Endothelial cell of hepatic sinusoid (primary cell): Measurements from ENCODE around the gene SLC43A2.
"Not testable (repeated sequence)": the region's sequence is repeated elsewhere in the genome, so short reads cannot be mapped to it uniquely, and the experiment has no call there.

Experiments used
- in situ Hi-C: cut with HindIII; loops from 2 replicates; pipeline ENCODE4 v1.10.0; 2017; ENCODE audit warnings: low sequenced_read_pairs

SLC43A2 gene

DNA sequence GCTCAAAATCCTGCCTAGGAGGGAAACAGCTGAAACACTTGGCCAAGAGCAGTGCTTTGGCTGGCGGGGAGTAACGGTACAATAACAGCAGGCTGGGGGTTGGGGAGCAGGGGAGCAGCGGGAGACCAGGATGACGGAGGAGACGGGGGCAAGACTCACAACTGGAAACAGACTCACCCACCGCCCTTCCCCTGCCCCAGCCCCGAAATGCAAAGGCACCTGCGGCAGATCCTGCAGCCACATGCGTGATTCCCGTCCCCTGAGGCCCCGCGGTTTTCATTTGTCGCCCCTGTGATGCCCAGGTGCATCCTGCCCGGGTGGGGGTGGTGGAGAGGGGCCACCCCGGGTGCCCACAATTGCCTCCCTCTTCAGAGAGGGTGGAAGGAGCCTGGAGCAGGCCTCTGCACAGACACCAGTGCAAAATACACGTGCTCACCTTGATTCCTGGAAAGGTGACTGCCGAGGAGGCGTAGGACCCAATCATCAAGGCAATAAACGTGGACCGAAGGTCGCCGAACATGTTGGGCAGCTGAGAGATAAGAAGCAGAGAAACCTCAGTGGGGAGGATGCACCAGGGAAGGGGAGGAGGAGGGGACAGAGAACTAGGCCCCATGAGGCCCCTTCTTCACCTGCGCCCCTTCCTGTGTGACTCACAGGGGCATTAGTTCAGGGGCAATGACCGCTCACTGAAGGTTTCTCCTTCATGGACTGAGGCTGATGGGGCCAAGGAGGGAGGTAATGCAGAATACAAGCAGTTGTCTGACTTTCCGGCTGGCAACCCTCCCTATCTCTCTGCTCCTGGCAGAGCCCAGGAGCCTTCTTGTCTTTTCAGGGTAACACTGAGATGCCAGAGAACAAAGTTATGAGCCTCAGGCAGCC lies 35.6 kb downstream of the SLC43A2 start:
- in situ Hi-C loops = no loop called here

GRCh38 chr17:1591474-1592090 lies 37.1 kb downstream of the SLC43A2 start:
- in situ Hi-C loops = no loop called here

DNA sequence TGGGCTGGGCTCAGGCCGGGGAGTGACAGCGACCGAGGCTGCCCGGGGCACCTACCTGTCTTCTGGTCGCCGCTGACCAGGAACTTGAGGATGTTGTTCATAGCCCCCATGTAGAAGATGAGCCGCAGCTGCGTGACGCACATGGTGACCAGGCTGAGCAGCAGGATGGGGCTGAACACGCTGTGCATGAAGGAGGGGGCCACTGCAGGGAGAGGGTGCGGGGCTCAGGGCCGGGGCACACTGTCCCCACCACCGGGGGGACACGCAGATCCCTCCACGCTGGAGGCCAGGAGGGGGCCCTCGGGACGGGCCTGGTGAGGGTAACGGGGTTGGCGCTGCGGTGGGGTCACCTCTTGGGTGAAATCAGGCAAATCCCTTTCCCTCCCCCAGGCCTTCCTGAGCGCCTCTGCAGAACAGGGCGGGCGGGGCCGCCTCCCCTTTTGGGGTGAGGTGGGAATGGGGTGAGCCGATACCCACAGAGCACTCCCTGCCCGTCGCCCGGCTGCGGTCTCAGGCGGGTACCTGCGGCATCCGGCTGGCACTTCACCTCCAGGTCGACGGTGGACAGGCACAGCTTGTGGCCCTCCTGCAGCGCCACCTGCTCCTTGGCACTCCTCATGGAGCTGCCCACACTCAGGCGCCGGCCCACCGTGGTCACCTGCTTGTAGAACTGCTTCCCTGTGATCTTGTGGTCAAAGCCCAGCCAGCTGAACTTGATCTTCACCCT lies 37.7 kb downstream of the SLC43A2 start:
- in situ Hi-C loops = no loop called here

GRCh38 chr17:1590029-1590746 lies 38.4 kb downstream of the SLC43A2 start:
- in situ Hi-C loops = no loop called here

DNA sequence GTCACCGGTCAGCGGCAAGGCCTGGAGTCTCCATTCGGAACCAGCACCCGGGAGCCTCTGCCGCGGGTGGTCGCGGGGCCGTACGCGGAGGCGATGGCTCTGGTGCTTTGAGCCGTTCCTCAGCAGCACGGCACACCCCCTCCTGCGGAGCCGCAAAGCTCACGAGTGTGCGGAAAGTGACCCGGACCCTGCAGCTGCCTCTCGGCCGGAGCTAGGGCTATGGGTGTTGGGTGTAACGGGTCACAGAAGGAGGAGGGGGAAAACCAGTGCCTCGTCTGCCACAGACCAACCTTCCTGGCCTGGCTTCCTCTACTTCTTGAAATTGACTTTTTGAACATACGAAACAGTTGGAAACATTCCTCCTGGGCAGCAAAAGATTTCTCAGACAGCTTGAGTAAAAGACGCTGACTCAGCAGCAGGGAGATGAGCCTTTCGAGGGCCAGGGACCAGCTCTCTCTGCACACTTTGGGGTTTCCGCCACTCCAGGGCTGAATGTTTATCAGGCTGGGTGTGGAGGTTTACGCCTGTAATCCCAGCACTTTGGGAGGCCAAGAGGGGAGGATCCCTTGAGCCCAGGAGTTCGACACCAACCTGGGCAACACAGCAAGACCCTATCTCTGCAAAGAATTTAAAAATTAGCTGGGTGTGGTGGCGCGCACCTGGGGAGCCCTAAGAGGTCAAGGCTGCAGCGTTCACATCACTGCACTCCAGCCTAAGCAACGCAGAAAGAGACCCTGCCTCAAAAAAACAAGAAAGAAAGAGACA lies 39.6 kb downstream of the SLC43A2 start:
- in situ Hi-C loops = no loop called here

DNA sequence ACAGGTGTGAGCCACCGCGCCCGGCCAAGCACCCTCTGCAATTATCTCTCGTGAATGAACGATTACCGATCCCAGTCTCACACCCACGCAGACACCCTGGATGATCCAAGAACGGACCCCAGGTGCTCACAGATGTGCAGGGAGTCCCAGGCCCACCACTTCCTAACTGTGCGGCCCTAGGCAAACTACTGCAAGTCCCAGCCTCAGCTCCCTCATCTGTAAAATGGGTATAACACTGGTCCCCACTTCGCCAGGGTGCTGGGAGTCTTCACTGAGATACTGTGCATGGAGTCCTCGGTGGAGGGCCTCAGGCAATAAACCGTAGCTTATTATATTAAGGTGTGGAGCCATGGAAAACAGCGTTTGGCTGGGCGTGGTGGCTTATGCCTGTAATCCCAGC lies 44.5 kb downstream of the SLC43A2 start:
- in situ Hi-C loops = no loop called here

- in situ Hi-C loops = no loop called here
Observed at GRCh38 chr17:1583556-1583955, 45.1 kb downstream of the SLC43A2 start.

DNA sequence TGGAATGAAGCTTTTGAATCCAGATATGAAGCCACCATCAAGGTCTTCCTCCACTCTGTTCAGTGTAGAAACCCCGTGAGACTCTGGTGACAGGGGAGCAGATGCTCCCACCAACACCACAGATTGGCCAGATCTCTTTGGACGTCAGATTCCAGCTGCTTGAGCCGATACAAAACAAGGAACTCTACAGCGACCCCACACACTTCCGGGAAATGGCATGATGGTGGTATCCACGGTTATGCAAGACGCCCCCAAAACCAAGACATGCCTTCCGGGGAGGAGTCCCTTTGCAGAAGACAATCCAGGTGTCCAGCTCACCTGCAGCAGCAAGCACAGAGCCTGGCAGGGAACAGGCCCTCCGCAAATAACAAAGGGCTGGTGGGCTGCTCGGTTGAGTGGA lies 46.3 kb downstream of the SLC43A2 start:
- in situ Hi-C loops = no loop called here

DNA sequence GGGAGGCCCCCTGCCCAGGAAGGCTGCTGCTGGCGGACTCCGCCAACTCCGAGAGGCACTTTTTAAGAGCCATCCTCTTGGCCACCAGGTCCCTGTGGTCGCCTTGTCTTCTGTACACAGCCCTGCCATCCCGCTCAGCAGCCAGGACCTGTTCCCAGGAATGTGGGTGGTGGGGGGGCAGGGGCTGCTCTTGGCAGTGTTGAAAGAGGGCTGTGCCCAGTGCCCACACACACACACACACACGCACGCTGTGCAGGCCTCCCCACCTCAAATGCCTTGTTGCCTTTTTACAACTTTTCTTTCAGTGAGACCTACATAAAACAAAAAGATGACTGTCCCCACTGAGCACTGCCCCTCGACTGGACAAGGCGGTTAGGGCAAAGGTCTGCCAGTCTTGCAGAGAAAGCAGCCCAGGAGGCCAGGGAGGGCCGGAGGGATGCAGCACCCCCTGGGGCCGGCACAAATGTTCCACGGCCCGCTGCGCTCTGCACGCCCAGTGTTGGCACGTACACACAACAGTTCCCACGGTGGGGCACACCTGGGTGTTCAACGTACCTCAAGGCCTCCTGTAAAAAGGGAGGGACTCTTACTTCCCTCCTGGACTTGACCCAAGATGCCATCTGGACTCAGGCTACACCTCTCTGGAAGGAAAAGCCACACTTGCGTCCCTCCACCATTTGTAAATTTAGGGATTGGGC lies 47.5 kb downstream of the SLC43A2 start:
- in situ Hi-C loops = no loop called here

- in situ Hi-C loops = no loop called here
Observed at GRCh38 chr17:1578029-1578428, 50.6 kb downstream of the SLC43A2 start.

DNA sequence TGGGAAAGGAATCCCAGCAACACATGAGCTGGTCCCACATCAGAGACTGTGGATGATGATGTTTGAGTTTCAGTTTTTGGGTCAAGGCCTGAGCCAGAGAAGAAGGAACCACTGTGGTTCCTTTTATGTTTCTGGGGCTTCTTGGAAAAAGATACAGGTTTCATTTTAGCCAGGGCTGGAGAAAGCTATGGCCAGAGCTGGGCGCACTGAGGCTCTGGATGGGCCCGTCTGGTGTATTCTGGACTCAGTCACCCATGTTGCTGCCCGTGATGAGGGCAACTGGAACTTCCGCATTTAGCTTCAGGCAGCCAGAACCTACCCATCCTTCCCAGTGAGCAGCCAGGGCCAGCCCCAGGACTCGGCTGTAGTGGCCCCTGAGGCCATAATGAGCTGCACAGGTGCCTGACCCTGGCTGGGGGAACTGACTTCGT lies 51.0 kb downstream of the SLC43A2 start:
- in situ Hi-C loops = no loop called here

DNA sequence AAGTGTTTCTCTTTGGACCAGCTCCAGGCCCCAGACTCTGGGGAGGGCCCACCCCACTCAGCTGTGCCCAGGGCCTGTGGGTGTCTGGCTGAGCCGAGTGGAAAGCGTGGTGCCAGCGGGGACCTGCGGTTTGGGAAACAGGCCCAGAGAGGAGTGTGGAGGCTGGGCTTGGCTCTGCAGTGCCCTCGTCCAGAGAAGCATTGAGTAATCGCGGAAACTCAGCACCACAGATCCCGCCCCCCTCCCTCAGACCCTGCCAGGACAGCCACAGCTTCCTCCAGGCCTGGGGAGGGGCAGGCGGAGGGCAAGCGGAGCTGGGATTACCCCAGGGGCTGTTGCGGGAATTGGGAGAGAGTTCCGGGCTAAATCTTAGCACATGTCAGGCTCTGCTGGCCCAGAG lies 51.5 kb downstream of the SLC43A2 start:
- in situ Hi-C loops = no loop called here

GRCh38 chr17:1576500-1576899 lies 52.1 kb downstream of the SLC43A2 start:
- in situ Hi-C loops = no loop called here

DNA sequence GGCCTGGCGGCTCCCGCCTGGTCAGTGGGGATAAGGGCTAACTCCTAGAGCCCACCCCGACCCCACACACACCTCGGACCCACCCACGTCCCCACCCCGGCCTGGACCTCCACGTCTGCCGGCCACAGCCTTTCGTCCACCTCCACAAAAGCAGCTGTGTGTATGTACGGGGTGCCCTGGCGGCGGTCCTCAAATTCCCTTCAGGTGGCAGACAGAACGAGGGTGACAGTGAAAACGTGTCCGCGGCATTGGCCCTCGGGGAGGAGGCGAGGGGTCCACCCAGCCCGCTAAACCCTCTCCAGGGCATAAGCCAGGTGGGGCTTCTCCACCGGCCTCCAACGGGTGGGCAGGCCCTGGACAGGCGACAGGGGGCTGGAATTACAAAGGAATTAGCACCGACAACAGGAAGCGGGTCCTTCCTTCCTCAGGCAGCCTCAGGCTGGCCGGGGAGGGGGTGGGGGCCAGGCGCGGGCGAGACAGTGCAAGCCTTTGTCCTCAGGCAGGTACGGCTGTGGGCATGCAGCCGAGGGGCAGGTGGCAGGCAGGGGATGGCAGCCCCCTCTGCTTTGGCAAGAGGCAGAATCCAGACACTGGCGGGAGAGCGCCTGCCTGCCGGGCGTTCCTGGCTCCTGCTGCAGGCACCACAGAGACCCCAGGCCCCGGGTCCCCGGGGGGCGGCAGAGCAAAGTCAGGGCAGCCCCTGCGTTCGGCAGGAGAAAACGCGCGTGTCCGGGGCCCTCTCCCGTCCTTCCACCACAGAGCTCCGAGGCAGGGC lies 53.8 kb downstream of the SLC43A2 start:
- in situ Hi-C loops = no loop called here

GRCh38 chr17:1573932-1574696 lies 54.5 kb downstream of the SLC43A2 start:
- in situ Hi-C loops = no loop called here

- in situ Hi-C loops = not testable (repeated sequence)
Observed at GRCh38 chr17:1572646-1573045, 56.0 kb downstream of the SLC43A2 start.

- in situ Hi-C loops = no loop called here
Observed at GRCh38 chr17:1571341-1571704, 57.3 kb downstream of the SLC43A2 start.
